ENCODE results near the gene CLMN. TPM values are rescaled to one million over a fixed set of nuclear protein-coding genes. Genes with fewer than 3 reads are reported as not detected.

Gene CLMN
- total and polyA plus RNA-seq, 9 of the 15 experiments (the other 6 are each of a cell fraction or from before 2014, with no cell fraction given) = 0.01 to 0.18 (median 0.07) TPM; not detected in 4

DNA sequence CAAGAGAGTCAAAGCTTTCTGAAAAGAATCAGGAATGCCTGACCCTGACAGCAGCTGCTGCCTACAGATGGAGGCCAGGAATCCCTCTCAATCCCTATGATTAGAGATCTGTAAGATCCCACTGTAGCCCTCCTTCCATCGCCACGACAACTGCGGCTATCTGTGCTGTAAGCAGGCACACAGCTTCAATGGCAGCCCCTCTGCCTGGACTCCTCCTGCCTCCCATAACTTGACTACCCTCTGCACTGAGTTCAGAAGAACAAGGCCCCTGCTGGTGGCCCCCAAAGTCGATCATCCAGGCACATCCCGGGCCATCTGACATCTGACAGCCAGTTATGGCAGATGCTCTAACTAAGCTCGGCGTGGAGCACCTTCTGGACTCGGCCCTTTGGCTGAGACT lies 2.9 kb downstream of the CLMN start (continued):
- TF ChIP-seq, protein P1, sequence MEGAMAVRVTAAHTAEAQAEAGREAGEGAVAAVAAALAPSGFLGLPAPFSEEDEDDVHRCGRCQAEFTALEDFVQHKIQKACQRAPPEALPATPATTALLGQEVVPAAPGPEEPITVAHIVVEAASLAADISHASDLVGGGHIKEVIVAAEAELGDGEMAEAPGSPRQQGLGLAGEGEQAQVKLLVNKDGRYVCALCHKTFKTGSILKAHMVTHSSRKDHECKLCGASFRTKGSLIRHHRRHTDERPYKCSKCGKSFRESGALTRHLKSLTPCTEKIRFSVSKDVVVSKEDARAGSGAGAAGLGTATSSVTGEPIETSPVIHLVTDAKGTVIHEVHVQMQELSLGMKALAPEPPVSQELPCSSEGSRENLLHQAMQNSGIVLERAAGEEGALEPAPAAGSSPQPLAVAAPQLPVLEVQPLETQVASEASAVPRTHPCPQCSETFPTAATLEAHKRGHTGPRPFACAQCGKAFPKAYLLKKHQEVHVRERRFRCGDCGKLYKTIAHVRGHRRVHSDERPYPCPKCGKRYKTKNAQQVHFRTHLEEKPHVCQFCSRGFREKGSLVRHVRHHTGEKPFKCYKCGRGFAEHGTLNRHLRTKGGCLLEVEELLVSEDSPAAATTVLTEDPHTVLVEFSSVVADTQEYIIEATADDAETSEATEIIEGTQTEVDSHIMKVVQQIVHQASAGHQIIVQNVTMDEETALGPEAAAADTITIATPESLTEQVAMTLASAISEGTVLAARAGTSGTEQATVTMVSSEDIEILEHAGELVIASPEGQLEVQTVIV (CRISPR knock-in tag; IDR thresholded peaks at IDR 0.05; ENCODE audit: borderline replicate concordance) = no peak

DNA sequence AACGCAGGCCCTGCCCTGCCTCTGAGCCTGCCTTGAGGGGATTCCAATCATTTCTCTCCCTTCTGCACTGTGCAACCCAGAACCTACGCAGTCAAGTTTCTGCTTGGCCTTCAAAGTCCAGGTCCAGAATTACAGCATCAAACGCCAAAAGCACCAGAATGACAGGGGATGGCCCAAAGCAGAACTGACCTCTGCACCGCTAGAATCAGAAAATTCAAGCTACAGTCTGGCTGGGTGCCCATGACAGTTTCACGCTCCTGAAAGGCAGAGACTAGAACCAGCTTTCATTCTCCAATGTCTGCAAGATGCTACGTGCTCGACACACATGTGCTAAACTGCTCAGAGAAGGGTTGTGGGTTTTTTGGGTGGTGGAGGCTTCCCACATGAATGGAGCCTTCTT lies 4.1 kb downstream of the CLMN start:
- no peak overlapping the region for H3K27ac ChIP-seq (ENCODE audit: extremely low read depth, low read depth, low read length)

More for the DNA sequence above, 4.1 kb downstream of the CLMN start:
- BruUV-seq (replicated peaks) = no TSS peak
- Histone ChIP-seq H3K9ac (ENCODE audit: insufficient read depth in 1 of 2, low read depth in 2 of 2, low read length in 2 of 2) (no peak overlapping the region), H3K9me1 (ENCODE audit: control insufficient read depth, insufficient read depth, low read length) (no peaks in the 10 kb centered on the region), H3K9me3 (replicated peaks; ENCODE audit: control insufficient read depth, insufficient read depth, low read depth, low read length) (no peaks in the 10 kb centered on the region), H3K4me2 (ENCODE audit: insufficient read depth, low read length) (no peak overlapping the region), H4K20me1 (replicated peaks; ENCODE audit: control insufficient read depth, insufficient read depth, low read length) (no peaks in the 10 kb centered on the region), H3K79me2 (ENCODE audit: control insufficient read depth, insufficient read depth, low read length) (no peaks in the 10 kb centered on the region), H3K4me1 (replicated peaks in 1 of 2; ENCODE audit: control insufficient read depth in 2 of 2, insufficient read depth in 2 of 2, low read length in 2 of 2) (peaks cover 0 to 12% of the 10 kb centered on the region in 2 experiments; a peak in 2 of 5 replicates), H2AFZ (ENCODE audit: low read depth, low read length) (no peak overlapping the region), H3K27me3 (ENCODE audit: control insufficient read depth in 2 of 2, insufficient read depth in 2 of 2, low read length in 2 of 2) (peaks cover 0 to 48% of the 10 kb centered on the region in 2 experiments; a peak in 3 of 5 replicates), H3K4me3 (no peak overlapping the region), H3K36me3 (ENCODE audit: control insufficient read depth, insufficient read depth, low read length) (no peaks in the 10 kb centered on the region)
- TF ChIP-seq, protein P2, sequence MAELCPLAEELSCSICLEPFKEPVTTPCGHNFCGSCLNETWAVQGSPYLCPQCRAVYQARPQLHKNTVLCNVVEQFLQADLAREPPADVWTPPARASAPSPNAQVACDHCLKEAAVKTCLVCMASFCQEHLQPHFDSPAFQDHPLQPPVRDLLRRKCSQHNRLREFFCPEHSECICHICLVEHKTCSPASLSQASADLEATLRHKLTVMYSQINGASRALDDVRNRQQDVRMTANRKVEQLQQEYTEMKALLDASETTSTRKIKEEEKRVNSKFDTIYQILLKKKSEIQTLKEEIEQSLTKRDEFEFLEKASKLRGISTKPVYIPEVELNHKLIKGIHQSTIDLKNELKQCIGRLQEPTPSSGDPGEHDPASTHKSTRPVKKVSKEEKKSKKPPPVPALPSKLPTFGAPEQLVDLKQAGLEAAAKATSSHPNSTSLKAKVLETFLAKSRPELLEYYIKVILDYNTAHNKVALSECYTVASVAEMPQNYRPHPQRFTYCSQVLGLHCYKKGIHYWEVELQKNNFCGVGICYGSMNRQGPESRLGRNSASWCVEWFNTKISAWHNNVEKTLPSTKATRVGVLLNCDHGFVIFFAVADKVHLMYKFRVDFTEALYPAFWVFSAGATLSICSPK (IDR thresholded peaks at IDR 0.05; ENCODE audit: borderline replicate concordance) = no peak
- TF ChIP-seq ZNF263 (CRISPR knock-in tag; IDR thresholded peaks at IDR 0.05; ENCODE audit: borderline replicate concordance) = no peak
- TF ChIP-seq ZNF589 (CRISPR knock-in tag; IDR thresholded peaks at IDR 0.05; ENCODE audit: low read depth) = no peak
- TF ChIP-seq FOXA3 (CRISPR knock-in tag; conservative IDR thresholded peaks at IDR 0.05 in 1 of 2, IDR thresholded peaks at IDR 0.05 in 1 of 2) = no peak
- TF ChIP-seq PCBP1 (IDR thresholded peaks at IDR 0.05; ENCODE audit: low read depth, low read length, poor library complexity, severe bottlenecking) = no peak
- TF ChIP-seq TSC22D4 (tag; IDR thresholded peaks at IDR 0.05) = no peak
- no peak for TF ChIP-seq CEBPG (CRISPR knock-in tag; IDR thresholded peaks at IDR 0.05)
- no peak for TF ChIP-seq CEBPG (tag; conservative IDR thresholded peaks at IDR 0.05 in 1 of 2, IDR thresholded peaks at IDR 0.05 in 1 of 2)
- TF ChIP-seq MTA3 (IDR thresholded peaks at IDR 0.05; ENCODE audit: borderline replicate concordance) = no peak
- TF ChIP-seq MTA2 (IDR thresholded peaks at IDR 0.05; ENCODE audit: low read depth) = no peak
- TF ChIP-seq ZNF644 (tag; IDR thresholded peaks at IDR 0.05; ENCODE audit: low read depth) = no peak
- no peak for TF ChIP-seq MCM3 (IDR thresholded peaks at IDR 0.05)
- TF ChIP-seq ZEB2 (IDR thresholded peaks at IDR 0.05) = no peak
- TF ChIP-seq ZNF140 (CRISPR knock-in tag; IDR thresholded peaks at IDR 0.05) = no peak
- 0% methylated on average over 6 of the region's 7 CpGs for WGBS (ENCODE audit: insufficient coverage, low coverage, missing lambda C conversion rate)
- FAIRE-seq (no peak), ATAC-seq (no peak), DNase-seq (ENCODE audit: extremely low read depth in 1 of 4, low spot score in 3 of 4) (no peak)
- in situ Hi-C loops (cut with MboI) (no loop called here), intact Hi-C loops (cut with micrococcal nuclease) (no loop called here)
- ChIA-PET CTCF (ENCODE audit: low intra/inter-chr PET ratio) (no interaction called here), POLR2A (no interaction called here)

Data from K562 (cell line).